Osteoblast (primary cell): Measurements from ENCODE around the gene TMEM209. TPM values are rescaled to one million over a fixed set of nuclear protein-coding genes. Genes with fewer than 3 reads are reported as not detected.

Source experiments
- DNase-seq: peaks from one replicate; pipeline ENCODE4 v3.0.0; 2011; ENCODE audit warnings: low spot score, mixed read lengths; ENCODE audit not compliant: insufficient read length; ENCODE audit errors: missing footprints
- H2AFZ ChIP-seq: 2 replicates; pipeline ENCODE4 v1.6.0; 2011; ENCODE audit warnings: mild to moderate bottlenecking, low read length
- H3K27ac ChIP-seq: 2 replicates; pipeline ENCODE4 v1.5.1; 2011; ENCODE audit warnings: mild to moderate bottlenecking, low read depth, low read length, moderate library complexity
- H3K27me3 ChIP-seq: 2 replicates; pipeline ENCODE4 v1.6.0; 2012; ENCODE audit warnings: mild to moderate bottlenecking, control low read depth, inconsistent platforms, low read length, moderate library complexity; ENCODE audit not compliant: insufficient read depth
- H3K36me3 ChIP-seq: 2 replicates; pipeline ENCODE4 v1.5.1; 2011; ENCODE audit warnings: mild to moderate bottlenecking, low read length, control low read depth, moderate library complexity; ENCODE audit not compliant: insufficient read depth
- H3K4me1 ChIP-seq: 2 replicates; pipeline ENCODE4 v1.5.1; 2011; ENCODE audit warnings: mild to moderate bottlenecking, low read length, control low read depth, moderate library complexity; ENCODE audit not compliant: insufficient read depth
- H3K4me2 ChIP-seq: 2 replicates; pipeline ENCODE4 v1.6.0; 2011; ENCODE audit warnings: mild to moderate bottlenecking, low read length; ENCODE audit not compliant: insufficient read depth
- H3K4me3 ChIP-seq: fragments of 200-600 bp; sonication (generic); 3 replicates; pipeline ENCODE4 v1.5.1; 2012; ENCODE audit warnings: mild to moderate bottlenecking, low read length, inconsistent platforms; ENCODE audit not compliant: insufficient read depth
- H3K79me2 ChIP-seq: 2 replicates; pipeline ENCODE4 v1.6.0; 2012; ENCODE audit warnings: mild to moderate bottlenecking, low read length, control low read depth, inconsistent platforms; ENCODE audit not compliant: insufficient read depth
- H3K9me3 ChIP-seq: 2 replicates; pipeline ENCODE4 v1.5.1; 2011; ENCODE audit warnings: low read depth, low read length, control low read depth
- H4K20me1 ChIP-seq: 2 replicates; pipeline ENCODE4 v1.6.0; 2012; ENCODE audit warnings: mild to moderate bottlenecking, low read length, control low read depth; ENCODE audit not compliant: insufficient read depth
- CTCF ChIP-seq: IDR thresholded peaks from 2 replicates; pipeline ENCODE4 v1.5.1; 2011; ENCODE audit warnings: mild to moderate bottlenecking, low read depth, low read length, moderate library complexity; ENCODE audit errors: extremely low read depth
- total RNA-seq: library from RNA; depleted of rRNA; stranded (reverse); fragments of >200 nt; gene quantifications from 2 replicates; pipeline ENCODE4 v1.2.3, GENCODE V29; 2012

Gene TMEM209
- total RNA-seq, 1 donor: 19.9 TPM

- TF ChIP-seq CTCF: no peak
- H3K4me1 ChIP-seq: peaks cover 14% of the 10 kb centered on the region
- H3K9me3 ChIP-seq: no peaks in the 10 kb centered on the region
- peaks cover 2% of the 10 kb centered on the region for H3K36me3 ChIP-seq
- H4K20me1 ChIP-seq: no peaks in the 10 kb centered on the region
- H3K4me3 ChIP-seq: no peak overlapping the region
- no peak overlapping the region for H2AFZ ChIP-seq
- H3K27me3 ChIP-seq: no peaks in the 10 kb centered on the region
- no peak overlapping the region for H3K4me2 ChIP-seq
- DNase-seq: no peak
- H3K79me2 ChIP-seq: peaks cover 3% of the 10 kb centered on the region
- no peak overlapping the region for H3K27ac ChIP-seq
Measured at GRCh38 chr7:130208516-130208915, 3.3 kb upstream of the TMEM209 start.

DNA sequence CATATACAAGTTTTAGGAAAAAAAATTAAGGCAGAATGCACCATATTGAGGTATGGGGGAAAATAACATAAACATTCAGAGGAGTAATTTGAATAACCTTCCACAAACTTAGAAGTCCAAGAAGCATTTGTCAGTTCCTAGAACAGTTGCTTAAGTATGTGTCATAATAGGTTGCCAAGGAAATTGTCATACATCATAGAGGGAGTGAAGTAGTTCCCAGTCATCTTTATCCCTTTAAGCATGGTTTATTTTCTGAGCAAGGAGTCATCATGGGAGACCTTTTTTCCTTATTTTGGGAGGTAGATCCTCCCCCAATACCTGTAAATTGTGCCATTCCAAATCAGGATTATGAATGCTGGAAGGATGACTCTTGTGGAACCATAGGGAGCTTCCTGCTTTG lies 2.4 kb upstream of the TMEM209 start, which contains the start of gene SSMEM1:
SSMEM1 (plus strand) TSS at position 219 of the 400 bp plus-strand sequence; CDS start at position 270, 51 bp downstream.
- no peak for TF ChIP-seq CTCF
- Histone ChIP-seq H3K27ac (peak within 1 kb of the TSS; percentile 79), H3K79me2 (peaks cover 6% of the 10 kb centered on the region), H3K4me3 (no peak within 1 kb of the TSS), H4K20me1 (no peaks in the 10 kb centered on the region), H2AFZ (peak within 1 kb of the TSS; percentile 76), H3K4me2 (peak within 1 kb of the TSS; percentile 36), H3K4me1 (peaks cover 14% of the 10 kb centered on the region), H3K9me3 (no peaks in the 10 kb centered on the region), H3K36me3 (peaks cover 8% of the 10 kb centered on the region), H3K27me3 (no peaks in the 10 kb centered on the region)
- DNase-seq: peak; percentile 89

GRCh38 chr7:130207033-130207432 lies 1.8 kb upstream of the TMEM209 start:
- Histone ChIP-seq H4K20me1 (no peaks in the 10 kb centered on the region), H3K4me3 (no peak overlapping the region), H3K36me3 (peaks cover 14% of the 10 kb centered on the region), H3K27ac (peak overlapping the region; percentile 79), H3K27me3 (no peaks in the 10 kb centered on the region), H2AFZ (peak overlapping the region; percentile 21), H3K4me1 (peaks cover 14% of the 10 kb centered on the region), H3K79me2 (peaks cover 6% of the 10 kb centered on the region), H3K9me3 (no peaks in the 10 kb centered on the region), H3K4me2 (no peak overlapping the region)
- no peak for TF ChIP-seq CTCF
- DNase-seq: no peak

- H2AFZ ChIP-seq: no peak overlapping the region
Measured at GRCh38 chr7:130201796-130202195, 3.4 kb downstream of the TMEM209 start.

More at GRCh38 chr7:130201796-130202195, 3.4 kb downstream of the TMEM209 start:
- no peak for DNase-seq
- Histone ChIP-seq H3K4me1 (peaks cover 2% of the 10 kb centered on the region), H3K27ac (no peak overlapping the region), H3K9me3 (no peaks in the 10 kb centered on the region), H3K79me2 (peaks cover 8% of the 10 kb centered on the region), H4K20me1 (no peaks in the 10 kb centered on the region), H3K4me3 (no peak overlapping the region), H3K36me3 (peaks cover 45% of the 10 kb centered on the region), H3K4me2 (no peak overlapping the region), H3K27me3 (no peaks in the 10 kb centered on the region)
- TF ChIP-seq CTCF: no peak
